ENCODE results near the gene CENPT. TPM values are rescaled to one million over a fixed set of nuclear protein-coding genes. Genes with fewer than 3 reads are reported as not detected.

CENPT gene
- total and polyA plus RNA-seq, 2 donors (not counting 3 experiments of a cell fraction or from before 2014, with no cell fraction given): 60.3 to 61.3 TPM

- H3K27ac ChIP-seq (ENCODE audit: insufficient read depth, low read depth, low read length): peak overlapping the region; percentile 49
- H3K4me1 ChIP-seq (ENCODE audit: control insufficient read depth, extremely low read depth, insufficient read depth, low read length): peaks cover 11% of the 10 kb centered on the region
- H4K20me1 ChIP-seq (replicated peaks; ENCODE audit: control insufficient read depth, extremely low read depth, insufficient read depth, low read length): no peaks in the 10 kb centered on the region
- H3K36me3 ChIP-seq (ENCODE audit: control insufficient read depth in 2 of 2, extremely low read depth in 1 of 2, insufficient read depth in 2 of 2, low read length in 2 of 2): peaks cover 0 to 9% of the 10 kb centered on the region in 2 experiments
- intact Hi-C loops (cut with micrococcal nuclease): loop anchor here (1.0 to 10.0 kb wide), 4 partner anchors 35 to 281 kb away; partner anchors contain the start of genes GFOD2 and RIPOR1
- FAIRE-seq (peak; percentile 50), DNase-seq (ENCODE audit: low read depth, low spot score) (no peak)
- ChIA-PET POLR2A (interaction anchor here (0.6 to 2.7 kb wide), 8 partner anchors 11 to 234 kb away, joined by 3 to 7 read pairs (median 4); partner anchors contain the start of gene GFOD2), CTCF (interaction anchor here (0.8 to 3.1 kb wide), 15 partner anchors 8 to 325 kb away, joined by 3 to 48 read pairs (median 4); partner anchors contain the start of genes ATP6V0D1 and GFOD2)
- TSS peak; percentile 25 for BruUV-seq (replicated peaks)
- no peaks in the 10 kb centered on the region for H3K9me1 ChIP-seq (replicated peaks; ENCODE audit: control insufficient read depth, extremely low read depth, insufficient read depth, low read length)
- H2AFZ ChIP-seq (ENCODE audit: low read depth, low read length): peak overlapping the region; percentile 64
- dilution Hi-C loops (cut with MboI; ENCODE audit: extremely low pct_ligation_motif_present, low sequenced_read_pairs): no loop called here
- peak overlapping the region; percentile 66 for H3K4me2 ChIP-seq (ENCODE audit: insufficient read depth, low read length)
- TF ChIP-seq GATA2 (IDR thresholded peaks at IDR 0.05; ENCODE audit: insufficient read depth, insufficient read length, low read depth, low read length) (no peak), JUN (IDR thresholded peaks at IDR 0.05; ENCODE audit: borderline replicate concordance, insufficient read depth, insufficient read length, low read depth) (no peak), MAX (IDR thresholded peaks at IDR 0.05; ENCODE audit: insufficient read depth, insufficient read length) (no peak), FOS (IDR thresholded peaks at IDR 0.05; ENCODE audit: borderline replicate concordance, insufficient read depth, low read length) (no peak), MYC (IDR thresholded peaks at IDR 0.05; ENCODE audit: low read depth, low read length) (no peak), EZH2 (IDR thresholded peaks at IDR 0.05; ENCODE audit: borderline replicate concordance, low read depth, low read length, severe bottlenecking) (no peak)
- H3K79me2 ChIP-seq (ENCODE audit: control insufficient read depth, insufficient read depth, low read length): peaks cover 37% of the 10 kb centered on the region
- H3K9me3 ChIP-seq (replicated peaks; ENCODE audit: control insufficient read depth, insufficient read depth, low read length): no peaks in the 10 kb centered on the region
- H3K9ac ChIP-seq (replicated peaks; ENCODE audit: extremely low read depth, insufficient read depth, low read length): peak overlapping the region; percentile 89
- peak overlapping the region; percentile 71 to 90 (median 81) for H3K4me3 ChIP-seq (replicated peaks in 1 of 3; ENCODE audit: insufficient read depth in 1 of 3, low read depth in 1 of 3, low read length in 3 of 3)
- no peaks in the 10 kb centered on the region for H3K27me3 ChIP-seq (ENCODE audit: control insufficient read depth in 2 of 2, insufficient read depth in 2 of 2, low read length in 2 of 2)
These were observed 41.6 kb downstream of the CENPT start for GRCh38 chr16:67805718-67806427.
